Caki2 (cell line): ENCODE results near the gene CTSG. TPM values are rescaled to one million over a fixed set of nuclear protein-coding genes. Genes with fewer than 3 reads are reported as not detected.
"Not testable (repeated sequence)": the region's sequence is repeated elsewhere in the genome, so short reads cannot be mapped to it uniquely, and the experiment has no call there.

Experiments
- DNase-seq: peaks from one replicate; pipeline ENCODE4 v3.0.0-alpha.2; 2015; ENCODE audit warnings: low read depth
- in situ Hi-C: cut with HindIII; loops from 2 replicates; pipeline ENCODE4 v1.10.0; 2016; ENCODE audit warnings: low sequenced_read_pairs, low pct_unique_long_range_greater_than_20kb, mixed read lengths
- total RNA-seq: library from RNA; depleted of rRNA; stranded (reverse); fragments of >200 nt; shearing (Covaris generic); gene quantifications from 2 replicates; pipeline ENCODE4 v1.2.3, GENCODE V29; 2014; ENCODE audit warnings: low replicate concordance; rRNA removed

The CTSG gene
- total RNA-seq, 1 experiment from 2014 or later: not detected

DNA sequence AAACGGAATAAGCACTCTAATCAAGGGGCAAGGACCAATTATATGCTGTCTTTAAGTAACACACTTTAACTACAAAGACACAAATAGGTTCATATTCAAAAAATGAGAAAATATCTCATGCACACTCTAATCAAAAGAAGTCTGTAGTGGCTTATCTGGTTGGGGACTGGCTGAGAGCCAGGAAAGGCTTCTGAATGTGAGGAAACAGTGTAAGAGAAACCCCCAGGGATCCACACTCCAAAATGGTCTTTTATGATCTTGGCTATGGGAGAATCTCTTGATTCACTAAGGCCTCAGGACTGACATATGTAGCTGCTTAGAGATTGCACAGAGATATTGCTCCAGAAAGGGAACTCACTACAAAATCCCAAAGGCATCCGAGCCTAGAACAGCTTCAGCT is 10.3 kb downstream of the CTSG start:
- no peak for DNase-seq
- in situ Hi-C loops: no loop called here

GRCh38 chr14:24563505-24563904 is 12.5 kb downstream of the CTSG start:
- DNase-seq: no peak
- in situ Hi-C loops: no loop called here

DNA sequence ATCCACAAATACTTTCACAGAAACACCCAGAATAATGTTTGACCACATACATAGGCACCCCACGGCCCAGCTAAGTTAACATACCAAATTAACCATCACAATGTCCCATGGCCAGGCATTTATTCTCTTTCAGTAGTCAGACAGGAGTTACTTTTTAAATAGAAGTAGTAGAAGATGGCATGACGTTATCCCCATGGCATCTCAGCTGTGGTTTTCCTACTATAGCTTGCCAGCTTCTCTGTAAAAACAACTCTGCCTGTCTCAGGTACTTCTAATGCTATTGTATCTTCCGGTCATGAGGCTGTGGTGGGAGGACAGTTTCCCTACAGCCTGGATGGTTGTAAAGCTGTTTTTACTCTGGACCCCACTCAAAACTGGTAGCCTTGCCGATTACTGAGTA is 19.3 kb downstream of the CTSG start:
- DNase-seq: peak; percentile 27
- in situ Hi-C loops: no loop called here

DNA sequence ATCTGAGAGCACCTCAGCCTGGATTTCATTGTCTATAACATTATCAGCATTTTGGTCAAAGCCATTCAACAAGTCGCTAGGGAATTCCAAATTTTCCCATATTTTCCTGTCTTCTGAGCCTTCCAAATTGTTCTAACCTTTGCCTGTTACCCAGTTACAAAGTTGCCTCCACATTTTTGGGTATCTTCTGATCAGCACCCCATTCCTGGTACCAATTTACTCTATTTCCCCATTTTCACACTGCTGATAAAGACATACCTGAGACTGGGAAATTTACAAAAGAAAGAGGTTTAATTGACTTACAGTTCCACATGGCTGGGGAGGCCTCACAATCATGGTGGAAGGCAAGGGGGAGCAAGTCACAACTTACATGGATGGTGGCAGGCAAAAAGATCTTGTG is 27.0 kb downstream of the CTSG start:
- DNase-seq, in situ Hi-C loops: not testable (repeated sequence)

DNA sequence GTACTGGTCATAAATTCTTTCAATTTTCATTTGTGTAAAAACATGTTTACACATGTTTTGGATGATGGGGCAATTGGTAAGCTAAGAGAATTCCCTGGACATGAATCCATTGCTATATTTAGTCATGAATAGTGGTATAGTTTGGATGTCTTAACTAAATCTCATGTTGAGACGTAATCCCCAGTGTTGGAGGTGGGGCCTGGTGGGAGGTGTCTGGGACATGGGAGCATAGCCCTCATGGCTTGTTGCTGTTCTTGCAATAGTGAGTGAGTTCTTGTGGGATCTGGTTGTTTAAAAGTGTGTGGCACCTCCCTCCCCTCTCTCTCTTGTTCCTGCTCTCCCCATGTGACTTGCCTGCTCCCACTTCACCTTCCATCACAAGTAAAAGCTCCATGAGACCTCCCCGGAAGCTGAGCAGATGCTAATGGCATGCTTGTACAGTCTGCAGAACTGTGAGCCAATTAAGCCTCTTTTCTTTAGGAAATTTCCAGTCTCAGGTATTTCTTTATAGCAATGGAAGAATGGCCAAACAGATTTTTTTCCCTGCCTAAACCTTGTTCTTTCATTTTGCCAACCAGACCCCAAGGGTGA is 33.6 kb downstream of the CTSG start:
- in situ Hi-C loops: no loop called here
- no peak for DNase-seq

DNA sequence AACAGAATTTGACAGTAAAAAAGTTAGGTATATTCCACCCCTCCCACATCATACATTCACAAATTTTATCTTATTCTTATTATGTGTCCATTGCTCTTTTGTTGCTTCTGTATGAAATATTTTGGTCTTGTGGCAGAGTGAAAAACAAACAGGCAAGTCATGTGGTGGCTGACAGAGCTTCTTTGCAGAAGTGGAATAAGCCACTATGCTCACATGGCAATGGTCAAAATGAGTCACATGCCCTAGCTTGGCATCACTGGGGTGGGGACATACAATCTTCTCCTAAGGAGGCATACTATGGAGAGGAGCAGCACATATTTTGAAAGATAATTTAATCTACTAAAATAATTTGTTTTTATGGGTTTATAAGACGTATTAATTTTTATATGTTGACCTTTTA is 40.3 kb downstream of the CTSG start:
- DNase-seq: no peak
- in situ Hi-C loops: no loop called here

DNA sequence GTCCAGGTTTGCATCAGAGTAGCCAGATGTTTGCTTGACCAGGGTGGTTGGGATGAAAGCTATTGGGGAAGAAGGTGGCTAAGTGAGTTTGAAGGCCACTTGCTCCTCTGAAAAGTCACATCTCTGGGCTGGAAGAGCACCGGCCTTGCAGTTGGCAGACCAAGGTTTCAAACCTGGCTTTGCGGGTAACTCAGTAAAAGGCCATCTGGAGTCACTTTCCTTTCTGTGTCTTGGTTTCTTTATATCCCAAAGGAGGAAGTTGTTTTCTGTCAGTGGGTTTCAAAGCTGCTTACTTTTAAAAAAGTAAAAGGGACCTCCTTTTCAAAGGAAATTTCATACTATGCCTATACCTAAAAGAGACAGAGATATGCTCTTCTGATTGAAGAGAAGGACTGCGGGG is 41.8 kb downstream of the CTSG start:
- no peak for DNase-seq
- in situ Hi-C loops: no loop called here

DNA sequence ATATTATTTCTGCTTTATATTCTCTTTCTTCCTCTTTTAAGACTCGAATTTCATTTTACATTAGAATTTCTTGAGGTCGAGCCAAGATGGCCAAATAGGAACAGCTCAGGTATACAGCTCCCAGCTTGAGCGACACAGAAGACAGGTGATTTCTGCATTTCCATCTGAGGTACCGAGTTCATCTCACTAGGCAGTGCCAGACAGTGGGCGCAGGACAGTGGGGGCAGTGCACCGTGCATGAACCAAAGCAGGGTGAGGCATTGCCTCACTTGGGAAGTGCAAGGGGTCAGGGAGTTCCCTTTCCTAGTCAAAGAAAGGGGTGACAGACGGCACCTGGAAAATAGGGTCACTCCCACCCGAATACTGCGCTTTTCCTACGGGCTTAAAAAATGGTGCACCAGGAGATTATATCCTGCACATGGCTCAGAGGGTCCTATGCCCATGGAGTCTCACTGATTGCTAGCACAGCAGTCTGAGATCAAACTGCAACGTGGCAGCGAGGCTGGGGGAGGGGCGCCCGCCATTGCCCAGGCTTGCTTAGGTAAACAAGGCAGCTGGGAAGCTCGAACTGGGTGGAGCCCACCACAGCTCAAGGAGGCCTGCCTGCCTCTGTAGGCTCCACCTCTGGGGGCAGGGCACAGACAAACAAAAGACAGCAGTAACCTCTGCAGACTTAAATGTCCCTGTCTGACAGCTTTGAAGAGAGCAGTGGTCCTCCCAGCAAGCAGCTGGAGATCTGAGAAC is 50.0 kb downstream of the CTSG start:
- in situ Hi-C loops, DNase-seq: not testable (repeated sequence)

Other genes with a start within 250 kb of the CTSG start
- not detected in 2 replicates for gene ADCY4, start 241.2 kb downstream of the CTSG start, total RNA-seq
- gene RIPK3, start 236.3 kb downstream of the CTSG start, total RNA-seq: not detected in 2 replicates
- not detected in 2 replicates for gene NFATC4, start 208.1 kb downstream of the CTSG start, total RNA-seq
- gene NYNRIN, start 177.2 kb downstream of the CTSG start, total RNA-seq: 0.03 TPM in 1 of 2 replicates, not detected in the other
- gene CBLN3, start 146.6 kb downstream of the CTSG start, total RNA-seq: 0.81 and 2.2 TPM in 2 replicates
- gene KHNYN, start 146.3 kb downstream of the CTSG start, total RNA-seq: 25.4 and 31.1 TPM in 2 replicates
- gene SDR39U1, start 133.5 kb downstream of the CTSG start, total RNA-seq: 17.2 and 31.0 TPM in 2 replicates
- not detected in 2 replicates for gene CMA1, start 68.0 kb downstream of the CTSG start, total RNA-seq
- gene GZMH, start 33.4 kb upstream of the CTSG start, total RNA-seq: not detected in 2 replicates
- gene GZMB, start 57.9 kb upstream of the CTSG start, total RNA-seq: not detected in 2 replicates